GM18519 (cell line): ENCODE results near the gene ALDH3B2.
"Not testable (repeated sequence)": the region's sequence is repeated elsewhere in the genome, so short reads cannot be mapped to it uniquely, and the experiment has no call there.

Experiments used
- ATAC-seq: cut with Tn5 transposase; IDR thresholded peaks from one replicate; pipeline ENCODE4 v1.9.1; 2021; ENCODE audit warnings: mild to moderate bottlenecking, moderate library complexity; ENCODE audit not compliant: unreplicated experiment, low FRiP score

Gene ALDH3B2

DNA sequence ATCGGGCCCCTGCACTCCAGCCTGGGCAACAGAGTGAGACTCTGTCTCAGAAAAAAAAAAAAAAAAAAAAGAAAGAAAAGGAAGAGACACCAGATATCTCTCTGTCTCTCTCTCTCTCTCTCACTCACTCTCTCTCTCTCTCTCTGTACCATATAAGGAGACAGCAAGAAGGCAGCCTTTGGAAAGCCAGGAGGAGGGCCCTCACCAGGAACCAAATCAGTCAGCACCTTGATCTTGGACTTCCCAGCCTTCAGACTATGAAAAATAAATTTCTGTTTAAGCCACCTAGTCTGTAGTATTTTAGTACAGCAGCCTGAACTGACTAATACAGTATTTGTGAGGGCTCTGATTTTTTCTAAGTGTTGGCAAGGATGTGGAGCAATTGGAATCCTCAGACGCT lies 13.6 kb upstream of the ALDH3B2 start:
- ATAC-seq: no peak

DNA sequence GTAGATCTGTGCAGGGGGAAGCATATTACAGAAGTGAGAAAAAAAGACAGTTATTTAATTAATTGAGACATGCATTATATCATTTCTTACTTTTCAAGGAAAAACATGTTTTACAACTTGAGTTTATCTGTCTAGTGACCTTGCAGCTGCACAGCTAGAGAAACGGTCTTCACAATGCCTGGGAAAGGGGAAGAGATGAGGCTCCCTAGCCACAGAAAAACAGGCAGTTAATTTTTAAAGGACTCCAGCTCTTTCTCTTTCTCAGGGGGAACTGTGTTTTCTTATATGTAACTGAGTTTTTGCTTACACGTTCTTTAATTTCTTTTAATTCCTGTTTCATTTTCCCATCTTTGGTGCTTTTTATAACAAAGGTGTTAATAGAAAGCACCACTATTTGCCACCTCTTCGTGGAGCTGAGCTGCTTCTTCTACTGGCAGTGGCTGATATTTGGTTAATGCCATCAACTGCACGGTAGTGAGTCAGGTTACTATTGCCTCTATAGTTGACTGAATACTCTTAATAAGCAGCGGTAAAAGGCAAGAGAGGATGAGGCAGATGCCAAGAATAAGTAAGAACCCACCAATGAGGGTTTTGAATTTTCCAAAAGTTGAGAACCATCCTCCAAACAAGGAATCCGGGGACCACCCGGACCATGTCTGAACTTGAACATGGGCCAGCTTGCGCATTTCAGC lies 11.4 kb upstream of the ALDH3B2 start:
- ATAC-seq: not testable (repeated sequence)

DNA sequence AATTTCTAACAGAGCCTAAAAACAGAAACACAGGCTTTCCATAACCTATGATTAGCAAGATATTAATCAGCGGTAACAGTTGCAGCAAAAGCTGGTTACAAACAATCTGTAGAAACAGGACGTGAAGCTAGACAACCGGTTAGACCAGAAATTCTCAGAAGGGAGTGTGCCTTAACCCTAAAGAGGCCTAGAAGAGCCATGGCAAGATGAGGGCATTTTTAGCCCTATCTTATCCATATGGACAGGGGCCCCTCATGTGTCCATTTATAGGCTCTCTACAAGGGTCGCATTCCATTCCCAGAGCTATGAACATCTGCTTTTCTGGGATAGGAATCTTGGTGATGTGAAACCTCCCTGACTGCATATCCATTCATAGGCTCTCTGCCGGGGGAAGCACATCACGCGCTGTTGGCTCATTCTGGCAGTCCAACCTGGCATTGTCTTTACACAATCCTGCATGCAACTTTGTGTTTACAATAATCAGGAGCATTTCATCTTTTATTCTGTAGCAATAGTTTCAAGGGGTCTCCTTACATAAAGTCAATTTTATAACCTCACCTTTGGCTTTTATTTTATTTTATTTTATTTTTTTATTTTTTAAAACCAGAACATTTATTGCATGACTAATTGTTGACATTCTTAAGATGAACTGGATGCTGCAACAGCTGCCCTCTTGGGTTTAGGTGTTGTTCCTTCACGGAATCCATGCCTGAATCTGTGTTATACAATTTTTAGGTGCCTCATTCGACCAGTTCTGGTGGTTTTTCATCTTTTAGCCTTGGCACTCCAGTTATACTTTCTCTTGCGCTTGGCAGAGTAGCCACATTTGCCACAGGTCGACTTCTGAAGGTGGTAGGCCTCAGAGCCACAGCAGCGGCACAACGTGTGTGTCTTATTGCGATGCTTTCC lies 8.0 kb upstream of the ALDH3B2 start:
- ATAC-seq: not testable (repeated sequence)

DNA sequence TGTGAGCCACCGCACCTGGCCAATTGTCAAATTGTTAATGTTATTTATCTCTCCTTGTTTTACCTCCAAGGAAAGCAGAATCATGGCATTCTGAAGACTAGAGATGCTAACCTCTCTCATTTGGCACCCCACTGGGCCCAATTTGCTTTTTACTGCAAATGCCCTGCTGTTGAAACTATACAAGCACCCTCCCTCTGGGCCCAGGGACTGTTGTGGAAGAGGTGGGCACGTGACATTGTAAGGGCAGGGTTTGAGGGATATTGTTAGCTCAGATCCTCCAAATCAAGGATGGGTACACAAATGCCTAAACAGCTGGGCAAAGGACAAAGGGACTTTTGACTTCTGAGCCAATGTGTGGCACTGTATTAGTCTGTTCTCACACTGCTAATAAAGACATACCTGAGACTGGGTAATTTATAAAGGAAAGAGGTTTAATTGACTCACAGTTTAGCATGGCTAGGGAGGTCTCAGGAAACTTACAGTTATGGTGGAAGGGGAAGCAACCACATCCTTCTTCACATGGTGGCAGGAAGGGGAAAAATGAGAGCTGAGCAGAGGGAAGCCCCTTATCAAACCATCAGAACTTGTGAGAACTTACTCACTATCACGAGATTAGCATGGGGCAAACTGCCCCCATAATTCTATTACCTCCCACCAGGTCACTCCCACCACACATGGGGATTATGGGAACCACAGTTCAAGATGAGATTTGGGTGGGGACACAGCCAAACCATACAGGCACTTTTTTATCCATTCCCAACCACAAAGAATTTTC lies 6.5 kb upstream of the ALDH3B2 start:
- ATAC-seq: no peak

DNA sequence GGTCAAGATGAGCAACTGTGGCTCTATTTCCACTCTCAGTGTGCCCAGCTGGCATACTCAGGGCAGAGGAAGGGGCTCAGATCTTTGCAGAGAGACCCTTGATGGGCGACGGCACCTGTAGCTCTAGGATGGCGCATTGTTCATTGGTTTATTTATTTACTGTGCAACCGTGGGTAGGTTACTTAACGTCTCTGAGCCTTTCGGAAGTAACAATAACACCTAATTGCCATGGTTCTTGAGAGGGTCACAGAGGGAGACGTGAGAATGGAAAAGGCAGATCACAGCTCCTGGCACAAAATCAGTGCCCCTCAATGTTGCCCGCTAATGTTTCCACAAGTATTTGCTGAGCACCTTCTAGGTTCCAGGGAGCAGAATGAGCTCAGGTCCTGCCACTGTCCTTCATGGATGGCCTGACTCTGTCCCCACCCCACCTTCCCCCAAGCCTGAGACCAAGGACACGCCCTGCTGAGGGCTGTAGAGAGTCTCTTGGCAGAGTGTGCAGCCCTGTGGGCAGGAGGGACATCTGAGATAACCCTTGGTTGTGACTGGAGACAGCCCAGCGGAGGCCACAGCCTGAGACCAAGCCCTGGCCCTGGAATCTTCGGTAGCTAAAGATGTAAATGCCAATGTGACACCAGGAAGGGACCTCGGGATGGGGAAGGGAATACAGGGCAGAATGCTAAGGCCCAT lies 780 bp upstream of the ALDH3B2 start:
- ATAC-seq: no peak

DNA sequence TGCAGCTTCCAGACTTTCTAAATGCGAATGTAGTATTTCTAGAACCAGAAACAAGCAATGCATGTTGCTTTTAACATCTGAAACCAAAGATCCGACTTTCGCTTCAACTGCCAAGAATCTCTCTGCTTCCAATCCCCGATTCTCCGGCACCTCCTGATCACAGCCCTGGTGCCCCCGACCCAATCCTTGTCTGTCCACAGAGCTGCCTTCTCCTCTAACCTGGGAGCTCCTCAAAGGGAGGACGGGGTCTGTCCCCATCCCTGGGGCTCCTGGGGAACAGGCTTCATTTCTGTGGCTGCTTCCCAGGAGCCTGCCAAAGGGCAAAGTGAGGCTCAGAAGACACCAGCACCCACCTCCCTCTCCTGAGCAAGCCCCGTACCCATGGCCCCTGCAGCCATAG lies 521 bp downstream of the ALDH3B2 start:
- no peak for ATAC-seq

DNA sequence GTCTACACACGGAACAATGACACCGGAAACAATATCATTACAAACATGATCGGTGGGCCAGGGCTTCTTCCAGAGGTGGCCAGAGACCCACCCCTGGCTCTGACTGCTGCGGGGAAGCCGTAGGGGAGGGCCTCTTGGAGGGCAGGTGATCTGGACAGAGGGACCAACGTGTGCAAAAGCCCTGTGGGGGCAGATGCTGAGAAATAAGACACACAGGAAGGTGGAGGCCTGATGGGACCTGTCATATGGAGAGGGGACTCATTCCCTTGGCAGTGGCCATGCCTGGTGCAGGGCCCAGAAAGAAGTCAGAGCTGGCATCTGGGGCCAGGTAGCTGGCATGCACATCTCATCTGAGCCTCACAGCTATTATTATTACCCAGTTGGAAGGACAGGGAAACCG lies 1.1 kb downstream of the ALDH3B2 start:
- ATAC-seq: no peak

DNA sequence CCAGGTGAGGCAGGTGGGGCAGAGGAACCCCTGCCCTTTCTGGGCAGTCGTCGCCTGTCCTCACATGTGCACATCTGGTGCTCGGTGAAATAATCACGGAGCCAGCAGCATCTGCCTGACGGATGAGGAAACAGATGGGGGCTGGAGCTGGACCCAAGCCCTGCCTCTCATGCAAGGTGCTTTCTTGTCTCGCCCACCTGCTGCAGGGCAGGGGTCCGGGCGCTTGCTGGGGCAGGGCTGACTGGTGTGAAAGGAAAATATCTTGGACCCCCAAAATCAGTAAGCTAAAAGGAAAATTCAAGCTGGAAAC lies 3.3 kb downstream of the ALDH3B2 start:
- no peak for ATAC-seq

DNA sequence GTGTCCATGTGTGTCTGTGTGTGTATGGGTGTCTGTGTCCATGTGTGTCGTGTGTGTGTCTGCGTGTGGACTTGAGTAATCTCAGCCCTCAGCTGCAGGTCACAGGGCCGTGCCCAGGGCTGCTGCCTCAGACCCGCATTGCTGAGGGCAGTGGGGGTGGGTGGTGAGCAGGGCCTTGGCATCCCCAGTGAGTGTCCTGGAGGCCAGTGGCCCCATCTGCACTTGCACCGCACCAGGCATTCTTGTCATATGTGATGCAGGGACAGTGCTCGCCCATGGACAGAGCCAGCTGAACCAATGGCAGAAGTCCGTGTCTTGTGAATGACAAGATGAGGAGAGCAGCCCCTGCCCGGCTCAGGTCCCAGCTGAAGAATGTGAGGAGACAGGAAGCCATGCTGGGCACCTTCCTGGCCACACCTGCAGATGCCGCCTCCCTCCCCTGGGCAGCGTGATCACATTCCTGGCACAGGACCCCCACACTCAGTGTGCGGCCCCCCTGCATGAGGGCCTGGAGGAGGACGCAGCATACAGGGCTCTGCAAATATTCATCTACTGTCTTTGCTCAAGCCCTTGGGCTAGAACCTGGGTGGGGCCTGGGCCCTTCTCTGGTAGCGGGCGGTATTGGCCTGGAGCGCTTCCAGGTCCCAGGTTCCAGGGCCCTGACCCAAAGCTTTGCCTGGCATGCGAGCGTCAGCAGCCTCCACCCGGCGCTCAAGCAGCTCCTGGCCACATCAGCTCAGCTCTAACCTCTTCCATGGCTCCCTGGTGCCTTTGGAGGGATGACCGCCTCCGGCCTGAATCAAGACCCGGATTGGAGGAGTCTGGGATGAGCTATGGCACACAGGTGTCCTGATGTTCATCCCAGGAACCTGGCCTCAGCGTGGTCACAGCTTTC lies 3.9 kb downstream of the ALDH3B2 start:
- no peak for ATAC-seq

DNA sequence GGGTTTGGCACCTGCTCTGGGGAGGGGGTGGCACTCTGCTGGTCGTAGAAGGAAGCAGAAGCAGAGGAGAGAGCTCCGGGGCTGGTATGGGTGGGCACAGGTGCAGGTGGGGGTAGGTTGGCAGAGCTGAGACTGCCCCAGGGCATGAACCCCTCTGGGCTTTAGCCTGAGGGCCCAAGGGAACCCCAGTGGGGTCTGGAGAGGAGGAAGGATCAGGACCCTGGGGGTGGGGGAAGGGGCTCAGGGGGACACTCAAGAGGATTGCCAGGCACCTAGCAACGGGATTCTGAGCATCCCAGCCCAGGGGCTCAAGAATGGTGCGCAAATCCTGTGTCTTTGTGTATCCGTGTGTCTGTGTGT lies 6.3 kb downstream of the ALDH3B2 start:
- no peak for ATAC-seq

DNA sequence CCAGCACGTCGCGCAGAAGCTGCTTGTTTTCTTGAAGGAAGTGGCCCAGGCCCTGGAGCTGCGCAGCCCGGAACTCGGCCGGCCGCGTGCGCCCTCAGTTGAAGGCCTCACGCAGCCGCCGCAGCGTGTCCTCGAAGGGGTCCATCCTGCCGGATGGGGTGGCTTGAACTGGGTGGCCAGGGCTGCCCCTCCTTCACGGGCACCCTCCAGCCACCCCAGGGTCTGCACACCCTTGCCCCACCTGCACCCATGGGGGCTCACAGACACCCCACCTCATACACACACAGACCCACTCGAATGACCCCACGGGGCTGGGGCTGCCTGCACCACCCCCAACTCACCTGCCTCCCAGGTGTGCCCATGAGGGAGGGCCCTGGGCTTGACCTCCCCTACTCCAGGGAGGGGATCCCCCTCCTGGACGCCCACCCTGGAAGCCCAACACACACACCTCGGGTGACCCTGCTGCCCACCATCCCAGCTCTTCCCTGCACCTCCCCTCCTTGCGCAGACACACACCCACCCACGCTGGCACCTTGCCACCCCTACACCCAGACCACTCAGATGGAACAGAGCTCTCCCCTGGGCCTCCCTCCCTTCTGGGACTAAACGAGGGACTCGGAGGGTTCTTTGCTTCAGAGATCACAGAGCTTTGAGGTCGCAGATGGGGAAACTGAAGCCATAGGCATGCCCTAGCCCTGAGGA lies 6.8 kb downstream of the ALDH3B2 start:
- no peak for ATAC-seq

DNA sequence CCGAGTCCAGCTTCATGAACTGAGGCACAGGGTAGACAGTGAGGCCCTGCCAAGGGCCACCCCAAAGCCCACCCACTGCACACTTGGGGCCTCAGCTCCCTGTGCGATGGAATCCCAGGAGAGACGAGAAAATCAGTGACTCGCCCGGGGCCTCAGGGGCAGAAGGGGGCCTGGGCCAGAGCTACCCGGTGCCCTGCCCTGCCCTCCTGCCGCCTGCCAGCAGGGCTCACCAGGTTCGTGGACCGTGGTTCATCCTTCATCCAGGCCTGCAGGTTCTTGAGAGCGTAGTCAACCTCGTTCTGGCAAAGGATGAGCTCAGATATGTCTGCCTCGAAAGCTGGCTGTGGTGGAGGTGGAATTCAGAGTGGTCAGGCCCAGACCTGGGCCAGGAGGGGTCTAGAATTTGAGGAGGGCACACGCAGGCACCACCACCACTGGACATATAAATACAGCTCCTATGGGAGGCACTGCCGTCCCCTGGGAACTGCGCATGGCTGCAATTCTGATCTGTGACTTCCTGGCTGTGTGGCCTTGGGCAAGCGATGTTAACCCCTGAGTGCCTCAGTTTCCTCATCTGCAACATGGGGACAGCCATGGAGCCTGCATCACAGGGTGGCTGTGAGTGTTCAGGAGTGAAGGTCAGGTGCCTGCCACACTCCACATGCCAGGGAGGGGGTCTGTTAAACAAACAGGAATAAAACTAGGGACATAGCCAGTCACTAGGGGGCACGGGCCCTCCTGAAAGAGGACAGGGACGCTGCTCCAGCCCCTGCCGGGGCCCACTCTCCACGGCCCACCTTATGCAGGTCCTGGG lies 7.5 kb downstream of the ALDH3B2 start:
- no peak for ATAC-seq

DNA sequence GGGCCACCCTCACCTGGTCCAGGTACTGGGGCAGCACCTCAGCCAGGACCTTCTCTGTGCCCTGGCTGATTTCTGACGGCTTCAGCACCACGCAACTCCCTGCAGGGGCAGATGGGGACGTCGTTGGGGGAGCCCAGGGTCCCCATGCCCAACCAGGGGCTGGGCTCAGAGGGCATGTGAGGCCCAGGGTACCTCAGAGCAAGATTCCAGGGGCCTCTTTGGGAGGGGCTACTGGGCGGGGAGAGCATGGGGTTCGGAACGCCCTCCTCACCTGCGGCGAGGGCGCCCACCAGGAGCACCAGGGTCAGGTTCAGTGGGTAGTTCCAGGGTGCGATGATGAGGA lies 8.1 kb downstream of the ALDH3B2 start:
- no peak for ATAC-seq

DNA sequence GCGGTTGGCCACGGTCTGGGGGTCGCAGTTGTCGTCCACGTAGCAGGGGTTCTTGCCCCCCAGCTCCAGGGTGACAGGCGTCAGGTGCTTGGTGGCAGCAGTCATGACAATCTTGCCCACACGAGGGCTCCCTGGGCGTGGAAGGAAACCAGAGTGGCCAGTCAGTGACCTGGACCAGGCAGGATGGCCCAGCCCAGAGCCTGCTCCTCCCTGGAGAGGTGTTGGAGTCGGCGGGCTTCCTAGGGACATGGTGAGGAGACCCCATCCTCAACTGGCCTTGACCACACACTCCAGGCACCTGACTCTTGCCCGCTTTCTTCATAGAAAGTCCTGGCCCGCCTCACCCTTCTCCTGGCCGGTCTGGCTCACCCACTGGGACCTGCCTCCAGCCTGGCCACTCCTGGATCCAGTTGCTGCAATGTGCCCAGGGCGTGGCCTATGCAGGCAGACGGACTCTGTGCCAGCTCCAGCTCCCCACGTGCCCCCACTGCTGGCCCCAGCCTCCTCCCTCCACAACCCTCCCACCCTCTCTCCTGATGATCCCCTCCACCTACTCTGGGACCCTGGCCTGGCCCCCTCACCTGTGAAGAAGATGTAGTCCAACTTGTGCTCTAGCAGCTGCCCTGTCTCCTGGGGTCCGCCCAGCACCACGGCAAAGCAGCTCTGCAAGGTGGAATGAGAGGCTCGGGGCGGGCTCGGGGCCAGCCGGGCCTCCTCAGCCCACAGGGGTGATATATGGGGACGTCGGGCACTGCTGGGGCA lies 8.7 kb downstream of the ALDH3B2 start:
- ATAC-seq: no peak

DNA sequence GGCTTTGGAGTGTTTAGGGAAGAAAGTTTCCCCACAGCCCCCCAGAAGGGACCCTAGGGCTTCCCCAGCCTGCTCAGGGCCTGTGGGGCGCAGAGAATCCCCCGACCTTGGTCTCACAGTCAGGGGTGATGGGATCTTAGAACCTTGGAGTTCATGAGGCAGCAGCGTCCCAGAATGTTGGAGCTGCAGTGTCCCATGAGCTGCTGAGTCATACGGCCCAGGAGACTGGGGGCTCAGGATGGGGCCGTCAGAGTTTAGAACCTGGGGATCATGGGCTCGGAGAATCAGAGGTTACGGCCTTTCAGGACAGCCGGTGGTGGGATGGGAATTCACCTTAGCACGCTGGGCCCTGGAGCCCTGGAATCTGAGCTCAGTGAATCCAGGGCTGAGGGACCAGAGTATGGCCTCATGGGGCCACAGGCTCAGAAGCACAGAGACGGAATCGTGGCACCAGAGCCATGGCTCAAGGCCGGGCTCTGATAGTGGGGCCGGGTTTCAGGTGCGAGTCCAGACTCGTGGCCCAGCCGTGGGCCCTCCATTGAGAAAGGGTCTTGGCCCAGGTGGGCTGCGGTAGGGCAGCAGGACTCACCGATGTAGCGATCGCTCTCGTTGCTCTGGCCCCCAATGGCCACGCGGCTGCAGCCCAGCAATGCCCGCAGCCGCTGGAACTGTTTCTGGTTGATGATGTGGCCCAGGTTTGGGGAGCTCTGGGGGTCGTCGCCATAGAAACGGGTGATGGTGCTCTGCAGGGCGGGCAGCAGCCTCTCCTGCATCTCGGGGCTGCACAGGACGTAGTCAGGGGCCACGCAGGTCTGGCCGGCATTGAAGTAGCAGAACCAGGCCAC lies 9.5 kb downstream of the ALDH3B2 start:
- ATAC-seq: no peak

DNA sequence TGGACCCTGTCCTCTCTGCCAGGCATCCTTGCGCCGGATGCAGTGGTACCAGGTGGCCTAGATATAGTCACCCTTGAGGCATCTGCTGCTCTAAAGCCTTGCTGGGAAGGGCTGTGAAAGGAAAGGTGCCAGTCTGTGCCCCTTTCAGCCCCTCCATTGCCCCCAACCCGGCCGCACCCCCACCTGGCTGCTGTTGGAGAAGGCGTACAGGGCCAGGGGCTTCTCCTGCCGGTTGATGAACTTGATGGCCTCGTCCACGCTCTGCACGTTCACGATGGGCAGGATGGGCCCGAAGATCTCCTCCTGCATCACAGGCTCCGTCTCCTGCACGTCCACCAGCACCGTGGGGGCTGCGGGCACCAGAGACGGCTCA lies 10.2 kb downstream of the ALDH3B2 start:
- ATAC-seq: no peak
